Measurements from ENCODE around the gene CCN5. TPM values are rescaled to one million over a fixed set of nuclear protein-coding genes. Genes with fewer than 3 reads are reported as not detected.

The CCN5 gene
- total RNA-seq, 1 donor: 520 TPM

GRCh38 chr20:44705364-44706094, 9.6 kb upstream of the CCN5 start:
- H2AFZ ChIP-seq (ENCODE audit: low read length): no peak overlapping the region
- no peaks in the 10 kb centered on the region for H3K9me3 ChIP-seq (ENCODE audit: low read depth, low read length)
- no peak for DNase-seq (ENCODE audit: insufficient read length, low spot score, missing footprints)
- no peaks in the 10 kb centered on the region for H3K79me2 ChIP-seq (ENCODE audit: insufficient read depth, low read length)
- no peaks in the 10 kb centered on the region for H3K36me3 ChIP-seq (ENCODE audit: insufficient read depth, low read length)
- H3K27me3 ChIP-seq (ENCODE audit: insufficient read depth, low read length): no peaks in the 10 kb centered on the region
- no peak for TF ChIP-seq CTCF (IDR thresholded peaks at IDR 0.05; ENCODE audit: extremely low read depth, low read depth, low read length)
- peaks cover 64% of the 10 kb centered on the region for H3K4me1 ChIP-seq (ENCODE audit: insufficient read depth, low read length)
- peak overlapping the region; percentile 75 for H3K27ac ChIP-seq (ENCODE audit: low read depth, low read length)
- H4K20me1 ChIP-seq (ENCODE audit: insufficient read depth, low read length): no peaks in the 10 kb centered on the region
- no peak overlapping the region for H3K4me3 ChIP-seq (ENCODE audit: insufficient read depth, low read length)
- no peak overlapping the region for H3K4me2 ChIP-seq (ENCODE audit: insufficient read depth, low read length)

DNA sequence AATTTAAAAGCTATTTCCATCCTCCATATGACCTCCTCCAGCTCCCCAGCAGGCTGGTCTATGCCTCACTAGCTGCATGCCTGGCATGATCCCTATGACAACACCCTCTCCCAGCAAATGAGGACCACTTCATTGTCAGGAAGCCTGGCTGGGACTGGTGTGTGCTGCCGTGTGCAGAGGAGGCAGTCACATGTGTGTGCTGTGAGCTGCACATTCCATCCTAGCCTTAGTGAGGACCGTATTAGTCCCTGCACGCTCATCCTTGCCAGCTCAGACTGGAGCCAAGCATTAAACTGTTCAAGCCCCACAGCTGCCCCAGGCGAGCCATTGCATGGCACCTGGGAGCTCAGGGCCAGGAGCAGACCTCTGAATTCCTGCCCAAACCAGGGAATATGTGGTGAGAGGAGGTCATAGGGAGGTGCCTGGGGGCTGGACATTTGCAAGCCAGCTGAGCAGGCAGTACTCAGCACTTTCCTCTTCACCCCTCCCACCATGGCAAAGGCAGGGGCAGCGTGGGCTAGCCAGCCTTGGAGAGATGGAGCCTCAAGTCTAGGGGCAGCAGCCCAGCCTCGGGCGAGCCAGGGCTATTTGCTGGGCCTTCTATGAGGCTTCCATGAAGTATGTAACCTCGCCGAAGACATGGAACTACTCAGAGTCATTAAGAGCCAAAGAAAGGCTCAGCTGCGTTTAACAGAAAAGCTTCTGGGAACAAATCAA, 8.7 kb upstream of the CCN5 start:
- H3K27me3 ChIP-seq (ENCODE audit: insufficient read depth, low read length): no peaks in the 10 kb centered on the region
- H3K36me3 ChIP-seq (ENCODE audit: insufficient read depth, low read length): no peaks in the 10 kb centered on the region
- H3K4me1 ChIP-seq (ENCODE audit: insufficient read depth, low read length): peaks cover 66% of the 10 kb centered on the region
- no peak overlapping the region for H3K4me3 ChIP-seq (ENCODE audit: insufficient read depth, low read length)
- peak; percentile 97 for DNase-seq (ENCODE audit: insufficient read length, low spot score, missing footprints)
- no peaks in the 10 kb centered on the region for H3K9me3 ChIP-seq (ENCODE audit: low read depth, low read length)
- peak overlapping the region; percentile 8 for H2AFZ ChIP-seq (ENCODE audit: low read length)
- H3K27ac ChIP-seq (ENCODE audit: low read depth, low read length): peak overlapping the region; percentile 75
- TF ChIP-seq CTCF (IDR thresholded peaks at IDR 0.05; ENCODE audit: extremely low read depth, low read depth, low read length): no peak
- H3K79me2 ChIP-seq (ENCODE audit: insufficient read depth, low read length): no peaks in the 10 kb centered on the region
- no peak overlapping the region for H3K4me2 ChIP-seq (ENCODE audit: insufficient read depth, low read length)
- H4K20me1 ChIP-seq (ENCODE audit: insufficient read depth, low read length): no peaks in the 10 kb centered on the region

- no peaks in the 10 kb centered on the region for H3K79me2 ChIP-seq (ENCODE audit: insufficient read depth, low read length)
- peaks cover 62% of the 10 kb centered on the region for H3K4me1 ChIP-seq (ENCODE audit: insufficient read depth, low read length)
- no peaks in the 10 kb centered on the region for H4K20me1 ChIP-seq (ENCODE audit: insufficient read depth, low read length)
- DNase-seq (ENCODE audit: insufficient read length, low spot score, missing footprints): peak; percentile 78
- H2AFZ ChIP-seq (ENCODE audit: low read length): no peak overlapping the region
- H3K4me2 ChIP-seq (ENCODE audit: insufficient read depth, low read length): no peak overlapping the region
- no peaks in the 10 kb centered on the region for H3K36me3 ChIP-seq (ENCODE audit: insufficient read depth, low read length)
- TF ChIP-seq CTCF (IDR thresholded peaks at IDR 0.05; ENCODE audit: extremely low read depth, low read depth, low read length): no peak
- peak overlapping the region; percentile 75 for H3K27ac ChIP-seq (ENCODE audit: low read depth, low read length)
- no peaks in the 10 kb centered on the region for H3K27me3 ChIP-seq (ENCODE audit: insufficient read depth, low read length)
- no peaks in the 10 kb centered on the region for H3K9me3 ChIP-seq (ENCODE audit: low read depth, low read length)
- no peak overlapping the region for H3K4me3 ChIP-seq (ENCODE audit: insufficient read depth, low read length)
Measured at GRCh38 chr20:44707018-44707579, 8.1 kb upstream of the CCN5 start.

DNA sequence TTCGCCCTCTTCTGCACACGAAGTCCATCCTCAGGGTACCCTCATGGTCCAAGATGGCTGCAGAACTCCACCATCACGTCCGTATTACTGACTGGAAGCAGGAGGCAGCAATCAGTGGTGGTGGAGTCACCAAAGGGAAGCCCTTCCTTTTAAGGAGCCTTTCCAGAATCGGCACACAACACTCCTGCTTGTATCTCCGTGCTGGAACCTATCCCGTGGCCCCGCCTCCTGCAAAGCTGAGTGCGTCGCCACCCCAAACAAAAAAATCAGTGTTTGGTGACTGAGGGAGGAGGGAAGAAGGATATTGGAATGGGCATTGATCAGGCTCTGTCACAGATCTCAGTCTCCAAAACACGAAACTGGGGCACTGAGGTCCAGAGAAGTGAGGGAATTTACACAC, 5.8 kb upstream of the CCN5 start:
- Histone ChIP-seq H2AFZ (ENCODE audit: low read length) (no peak overlapping the region), H3K79me2 (ENCODE audit: insufficient read depth, low read length) (no peaks in the 10 kb centered on the region), H4K20me1 (ENCODE audit: insufficient read depth, low read length) (no peaks in the 10 kb centered on the region), H3K4me3 (ENCODE audit: insufficient read depth, low read length) (no peak overlapping the region), H3K27me3 (ENCODE audit: insufficient read depth, low read length) (no peaks in the 10 kb centered on the region), H3K4me1 (ENCODE audit: insufficient read depth, low read length) (peaks cover 42% of the 10 kb centered on the region), H3K27ac (ENCODE audit: low read depth, low read length) (no peak overlapping the region), H3K36me3 (ENCODE audit: insufficient read depth, low read length) (no peaks in the 10 kb centered on the region), H3K4me2 (ENCODE audit: insufficient read depth, low read length) (no peak overlapping the region), H3K9me3 (ENCODE audit: low read depth, low read length) (no peaks in the 10 kb centered on the region)
- DNase-seq (ENCODE audit: insufficient read length, low spot score, missing footprints): no peak
- TF ChIP-seq CTCF (IDR thresholded peaks at IDR 0.05; ENCODE audit: extremely low read depth, low read depth, low read length): no peak
